Panc1 (cell line): ENCODE results near the gene DSCAM. TPM values are rescaled to one million over a fixed set of nuclear protein-coding genes. Genes with fewer than 3 reads are reported as not detected.

Experiments used
- ATAC-seq: fragments of 200-7000 bp; cut with Tn5 transposase; 2 replicates; pipeline ENCODE4 v1.9.1; 2020; ENCODE audit warnings: mild to moderate bottlenecking, moderate library complexity
- BruUV-seq: library from RNA; stranded (reverse); fragments of 400-500 nt; replicated peaks from 2 replicates; lab custom pipeline; 2021; lab: Mats Ljungman, UMichigan
- CTCF ChIA-PET: fragments of 300-600 bp; sonication (Branson Sonifier 250); formaldehyde crosslinking; loops from one replicate; lab custom pipeline; 2022; ENCODE audit warnings: antibody characterized with exemption; lab: Charles Lee
- POLR2A ChIA-PET: fragments of 300-600 bp; sonication (Branson Sonifier 250); formaldehyde crosslinking; loops from one replicate; lab custom pipeline; 2022; ENCODE audit warnings: antibody characterized with exemption; lab: Charles Lee
- DNase-seq: peaks from one replicate; pipeline ENCODE4 v3.0.0-alpha.2; 2010; ENCODE audit warnings: low read depth, low spot score
- H3K27ac ChIP-seq: 2 replicates; pipeline ENCODE4 v1.5.1; 2011; ENCODE audit warnings: mild to moderate bottlenecking, low read length, inconsistent platforms
- H3K27me3 ChIP-seq: fragments of 200-500 bp; sonication (Bioruptor generic); 2 replicates; pipeline ENCODE4 v1.6.0; 2014; ENCODE audit warnings: low read length, inconsistent platforms; ENCODE audit not compliant: control insufficient read depth, insufficient read depth
- H3K36me3 ChIP-seq: fragments of 200-500 bp; sonication (Bioruptor generic); 2 replicates; pipeline ENCODE4 v1.5.1; 2014; ENCODE audit warnings: inconsistent platforms, mild to moderate bottlenecking, low read length, moderate library complexity; ENCODE audit not compliant: control insufficient read depth, insufficient read depth
- H3K4me1 ChIP-seq: 2 replicates; pipeline ENCODE4 v1.5.1; 2011; ENCODE audit warnings: inconsistent platforms, mild to moderate bottlenecking, low read length, moderate library complexity; ENCODE audit not compliant: control insufficient read depth, insufficient read depth
- H3K4me3 ChIP-seq, 2 experiments: 2 replicates each; pipeline ENCODE4 v1.5.1; 2011 to 2012; ENCODE audit warnings: low read depth in 2 of 2, low read length in 2 of 2, mild to moderate bottlenecking in 2 of 2, inconsistent platforms in 1 of 2, moderate library complexity in 1 of 2
- H3K9me3 ChIP-seq: fragments of 200-500 bp; sonication (Bioruptor generic); 2 replicates; pipeline ENCODE4 v1.5.1; 2014; ENCODE audit warnings: low read depth, mild to moderate bottlenecking, inconsistent platforms, low read length, moderate library complexity; ENCODE audit not compliant: control insufficient read depth, insufficient read depth
- CTCF ChIP-seq: fragments of 450-650 bp; IDR thresholded peaks from 2 replicates; pipeline ENCODE4 v1.5.1; 2017; ENCODE audit warnings: mild to moderate bottlenecking
- POLR2AphosphoS5 ChIP-seq: IDR thresholded peaks from 2 replicates; pipeline ENCODE4 v1.6.1; 2012; ENCODE audit warnings: mild to moderate bottlenecking, low read depth, low read length, moderate library complexity
- REST ChIP-seq, 2 experiments: IDR thresholded peaks; 2 replicates each; pipeline ENCODE4 v1.6.1; 2011 to 2012; ENCODE audit warnings: low read depth in 2 of 2, control low read depth in 1 of 2, low read length in 1 of 2, mild to moderate bottlenecking in 1 of 2, moderate library complexity in 1 of 2; ENCODE audit not compliant: insufficient read depth in 1 of 2
- SIN3A ChIP-seq: IDR thresholded peaks from 2 replicates; pipeline ENCODE4 v1.6.1; 2012; ENCODE audit warnings: low read depth, mild to moderate bottlenecking, low read length, moderate library complexity, borderline replicate concordance; ENCODE audit not compliant: insufficient read depth
- TCF7L2 ChIP-seq: IDR thresholded peaks from 2 replicates; pipeline ENCODE4 v1.6.1; 2011; ENCODE audit warnings: mild to moderate bottlenecking, low read depth, low read length, inconsistent platforms
- in situ Hi-C: cut with HindIII; loops from 2 replicates; pipeline ENCODE4 v1.10.0; 2016; ENCODE audit warnings: low sequenced_read_pairs, low pct_unique_long_range_greater_than_20kb
- intact Hi-C: fragments of 100-400 bp; cut with micrococcal nuclease; formaldehyde crosslinking; loops from one replicate; pipeline ENCODE4 v1.10.0; 2022; ENCODE audit not compliant: unreplicated experiment
- total RNA-seq: library from RNA; stranded (reverse); gene quantifications from one replicate; pipeline ENCODE4 v1.2.1, GENCODE V29; 2021; ENCODE audit not compliant: unreplicated experiment

Gene DSCAM
- total RNA-seq, 1 experiment from 2014 or later = not detected

GRCh38 chr21:40018871-40019475 lies 828.0 kb downstream of the DSCAM start:
- ChIA-PET POLR2A (no interaction called here), CTCF (no interaction called here)
- ATAC-seq (no peak), DNase-seq (no peak)
- intact Hi-C loops (no loop called here), in situ Hi-C loops (no loop called here)
- Histone ChIP-seq H3K4me1 (no peaks in the 10 kb centered on the region), H3K9me3 (no peaks in the 10 kb centered on the region), H3K36me3 (no peaks in the 10 kb centered on the region), H3K27ac (no peak overlapping the region), H3K27me3 (no peaks in the 10 kb centered on the region), H3K4me3 (no peak overlapping the region)
- no peak for TF ChIP-seq TCF7L2
- TF ChIP-seq SIN3A = no peak
- TF ChIP-seq REST (IDR thresholded peaks at IDR 0.05; ENCODE audit: insufficient read depth in 1 of 2, low read depth in 2 of 2, low read length in 1 of 2) = no peak
- TF ChIP-seq CTCF = no peak
- TF ChIP-seq POLR2AphosphoS5 = no peak
- BruUV-seq = no TSS peak

DNA sequence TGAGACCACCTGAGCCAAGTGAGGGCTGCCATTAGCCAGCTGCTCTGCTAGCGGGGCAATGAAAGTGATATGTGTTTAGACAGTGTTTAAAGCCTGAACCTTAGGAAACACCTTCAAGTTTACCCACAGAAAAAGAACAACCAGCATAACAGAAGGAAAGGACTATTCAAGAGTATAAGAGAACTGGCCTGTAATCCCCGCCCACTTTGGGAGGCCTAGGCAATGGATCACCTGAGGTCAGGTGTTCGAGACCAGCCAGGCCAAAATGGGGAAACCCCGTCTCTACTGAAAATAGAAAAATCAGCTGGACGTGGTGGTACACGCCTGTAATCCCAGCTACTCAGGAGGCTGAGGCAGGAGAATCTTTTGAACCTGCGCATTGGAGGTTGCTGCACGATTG lies 830.3 kb downstream of the DSCAM start:
- Histone ChIP-seq H3K4me1 (no peaks in the 10 kb centered on the region), H3K36me3 (no peaks in the 10 kb centered on the region), H3K4me3 (no peak overlapping the region), H3K9me3 (no peaks in the 10 kb centered on the region), H3K27me3 (no peaks in the 10 kb centered on the region), H3K27ac (no peak overlapping the region)
- DNase-seq (no peak), ATAC-seq (no peak)
- no peak for TF ChIP-seq TCF7L2
- no TSS peak for BruUV-seq
- POLR2A ChIA-PET = no interaction called here
- CTCF ChIA-PET = no interaction called here
- intact Hi-C loops (no loop called here), in situ Hi-C loops (no loop called here)

- Histone ChIP-seq H3K27me3 (no peaks in the 10 kb centered on the region), H3K4me1 (no peaks in the 10 kb centered on the region), H3K4me3 (no peak overlapping the region), H3K9me3 (no peaks in the 10 kb centered on the region), H3K27ac (no peak overlapping the region), H3K36me3 (no peaks in the 10 kb centered on the region)
- POLR2A ChIA-PET = no interaction called here
- CTCF ChIA-PET = no interaction called here
- no peak for ATAC-seq
- no TSS peak for BruUV-seq
- in situ Hi-C loops = no loop called here
- TF ChIP-seq CTCF (no peak), POLR2AphosphoS5 (no peak), SIN3A (no peak), REST (IDR thresholded peaks at IDR 0.05; ENCODE audit: insufficient read depth in 1 of 2, low read depth in 2 of 2, low read length in 1 of 2) (no peak), TCF7L2 (no peak)
- intact Hi-C loops = no loop called here
- DNase-seq = no peak
Measured at GRCh38 chr21:40016234-40016633, 830.7 kb downstream of the DSCAM start.
